H1 (cell line): ENCODE measurements around the gene SRSF2. TPM values are rescaled to one million over a fixed set of nuclear protein-coding genes. Genes with fewer than 3 reads are reported as not detected.

Experiments used
- CTCF ChIA-PET: fragments of 300-600 bp; sonication (Branson Sonifier 250); formaldehyde crosslinking; loops from one replicate; lab custom pipeline; 2021; ENCODE audit not compliant: partially characterized antibody; lab: Charles Lee
- POLR2A ChIA-PET: fragments of 300-600 bp; sonication (Branson Sonifier 250); formaldehyde crosslinking; loops from one replicate; lab custom pipeline; 2021; ENCODE audit warnings: inconsistent platforms; ENCODE audit not compliant: partially characterized antibody; lab: Charles Lee
- DNase-seq, 2 experiments: peaks; one replicate each; pipeline versions ENCODE4 v3.0.0 to v3.0.0-alpha.2; 2010 to 2022; ENCODE audit warnings: low spot score in 2 of 2, low read depth in 1 of 2, mixed read lengths in 1 of 2
- FAIRE-seq: peaks from 2 replicates; lab custom pipeline; 2011; peaks lifted over from hg19 to GRCh38; lab: Jason Lieb, UNC
- H2AFZ ChIP-seq: 2 replicates; pipeline ENCODE4 v1.8.1; 2012; ENCODE audit warnings: low read length, inconsistent platforms
- H2AK5ac ChIP-seq: 2 replicates; pipeline ENCODE4 v1.6.1; 2013; ENCODE audit warnings: low read depth, low read length
- H2BK120ac ChIP-seq: replicated peaks from 2 replicates; pipeline ENCODE3; 2013; ENCODE audit warnings: low read depth, low read length, inconsistent platforms
- H2BK12ac ChIP-seq: 2 replicates; pipeline ENCODE4 v1.6.1; 2013; ENCODE audit warnings: low read depth, low read length
- H2BK15ac ChIP-seq: 2 replicates; pipeline ENCODE4 v1.6.1; 2013; ENCODE audit warnings: low read length
- H2BK20ac ChIP-seq: 2 replicates; pipeline ENCODE4 v1.6.1; 2013; ENCODE audit warnings: low read length
- H2BK5ac ChIP-seq: 2 replicates; pipeline ENCODE4 v1.6.1; 2013; ENCODE audit warnings: low read depth, low read length
- H3K14ac ChIP-seq: 2 replicates; pipeline ENCODE4 v1.6.1; 2013; ENCODE audit warnings: inconsistent platforms; ENCODE audit not compliant: insufficient read length
- H3K18ac ChIP-seq: 2 replicates; pipeline ENCODE4 v1.6.1; 2013; ENCODE audit warnings: low read length; ENCODE audit errors: extremely low read depth
- H3K23ac ChIP-seq: 2 replicates; pipeline ENCODE4 v1.6.1; 2013; ENCODE audit warnings: inconsistent platforms; ENCODE audit not compliant: insufficient read length
- H3K23me2 ChIP-seq: 2 replicates; pipeline ENCODE4 v1.6.1; 2013; ENCODE audit warnings: low read depth, low read length
- H3K27ac ChIP-seq: 2 replicates; pipeline ENCODE4 v1.6.1; 2011; ENCODE audit warnings: low read depth, low read length, inconsistent platforms
- H3K27me3 ChIP-seq, 4 experiments: replicated peaks in 1 of 4; 1 replicate in 1 of 4; 2 replicates in 3 of 4; pipeline versions ENCODE4 v1.6.1 to v1.8.1; 2011 to 2013; ENCODE audit warnings: low read length in 3 of 4, mild to moderate bottlenecking in 3 of 4, inconsistent platforms in 2 of 4, mixed read lengths in 2 of 4, moderate library complexity in 1 of 4; ENCODE audit not compliant: control insufficient read depth in 3 of 4, insufficient read depth in 3 of 4; ENCODE audit errors: extremely low read depth in 1 of 4
- H3K36me3 ChIP-seq, 4 experiments: 2 replicates each; pipeline versions ENCODE4 v1.6.1 to v1.8.1; 2011 to 2013; ENCODE audit warnings: mild to moderate bottlenecking in 4 of 4, low read length in 3 of 4, moderate library complexity in 2 of 4, control low read depth in 1 of 4, inconsistent platforms in 1 of 4; ENCODE audit not compliant: insufficient read depth in 4 of 4, control insufficient read depth in 2 of 4
- H3K4ac ChIP-seq: replicated peaks from 2 replicates; pipeline ENCODE3; 2013; ENCODE audit warnings: low read length, low read depth, mixed read lengths, inconsistent platforms; ENCODE audit not compliant: insufficient read length
- H3K4me1 ChIP-seq, 4 experiments: replicated peaks in 1 of 4; 1 replicate in 1 of 4; 2 replicates in 3 of 4; pipeline versions ENCODE4 v1.6.1 to v1.8.1; 2011 to 2013; ENCODE audit warnings: low read length in 3 of 4, inconsistent platforms in 2 of 4, mixed read lengths in 1 of 4; ENCODE audit not compliant: insufficient read depth in 4 of 4, control insufficient read depth in 3 of 4
- H3K4me2 ChIP-seq, 2 experiments: 2 replicates each; pipeline versions ENCODE4 v1.6.1 to v1.8.1; 2011 to 2013; ENCODE audit warnings: low read depth in 2 of 2, low read length in 2 of 2, control low read depth in 1 of 2, inconsistent platforms in 1 of 2, mild to moderate bottlenecking in 1 of 2; ENCODE audit not compliant: insufficient read depth in 1 of 2
- H3K4me3 ChIP-seq, 4 experiments: fragments of 200-600, 300-600 bp in 1 of 4; sonication (generic), shearing (Covaris generic), sonication (Bioruptor Twin) in 1 of 4; 2 replicates each; pipeline versions ENCODE4 v1.5.1 to v1.8.1; 2011 to 2016; ENCODE audit warnings: low read length in 4 of 4, low read depth in 3 of 4, control low read depth in 2 of 4, inconsistent platforms in 2 of 4, mild to moderate bottlenecking in 2 of 4, mixed read lengths in 1 of 4, moderate library complexity in 1 of 4; ENCODE audit not compliant: insufficient read depth in 2 of 4; ENCODE audit errors: extremely low read depth in 1 of 4
- H3K56ac ChIP-seq: replicated peaks from 2 replicates; pipeline ENCODE3; 2013; ENCODE audit warnings: low read depth, mild to moderate bottlenecking, mixed read lengths, low read length, inconsistent platforms; ENCODE audit not compliant: insufficient read length
- H3K79me1 ChIP-seq: 2 replicates; pipeline ENCODE4 v1.6.1; 2013; ENCODE audit warnings: low read depth, low read length, control low read depth
- H3K79me2 ChIP-seq, 2 experiments: 2 replicates each; pipeline versions ENCODE4 v1.6.1 to v1.8.1; 2012 to 2013; ENCODE audit warnings: low read length in 2 of 2, mild to moderate bottlenecking in 2 of 2, inconsistent platforms in 1 of 2; ENCODE audit not compliant: insufficient read depth in 2 of 2, control insufficient read depth in 1 of 2
- H3K9ac ChIP-seq, 4 experiments: replicated peaks in 1 of 4; 1 replicate in 1 of 4; 2 replicates in 3 of 4; pipeline versions ENCODE4 v1.6.1 to v1.8.1; 2011 to 2013; ENCODE audit warnings: low read depth in 3 of 4, low read length in 3 of 4, control low read depth in 2 of 4, mild to moderate bottlenecking in 2 of 4, moderate library complexity in 2 of 4, inconsistent platforms in 1 of 4; ENCODE audit errors: extremely low read depth in 1 of 4
- H3K9me3 ChIP-seq, 2 experiments: 2 replicates each; pipeline versions ENCODE4 v1.6.1 to v1.8.1; 2012 to 2013; ENCODE audit warnings: mild to moderate bottlenecking in 2 of 2, moderate library complexity in 2 of 2, control low read depth in 1 of 2, inconsistent platforms in 1 of 2, low read depth in 1 of 2, low read length in 1 of 2, mixed read lengths in 1 of 2; ENCODE audit not compliant: insufficient read depth in 2 of 2
- H4K20me1 ChIP-seq, 2 experiments: replicated peaks in 1 of 2; 2 replicates each; pipeline versions ENCODE3 to v1.8.1; 2011 to 2013; ENCODE audit warnings: inconsistent platforms in 2 of 2, low read length in 2 of 2, mild to moderate bottlenecking in 1 of 2; ENCODE audit not compliant: insufficient read depth in 2 of 2, control insufficient read depth in 1 of 2
- H4K5ac ChIP-seq: 2 replicates; pipeline ENCODE4 v1.6.1; 2013; ENCODE audit warnings: low read length, low read depth, mixed read lengths, inconsistent platforms; ENCODE audit not compliant: insufficient read length
- H4K8ac ChIP-seq: 2 replicates; pipeline ENCODE4 v1.8.0; 2013; ENCODE audit warnings: mild to moderate bottlenecking, moderate library complexity, low read length, inconsistent platforms; ENCODE audit not compliant: insufficient read depth; ENCODE audit errors: extremely low read depth
- H4K91ac ChIP-seq: replicated peaks from 2 replicates; pipeline ENCODE3; 2013; ENCODE audit warnings: low read length, mixed read lengths, inconsistent platforms; ENCODE audit not compliant: insufficient read length
- MAFK ChIP-seq: IDR thresholded peaks from 2 replicates; pipeline ENCODE4 v1.6.1; 2012; ENCODE audit warnings: low read depth, mild to moderate bottlenecking, improper control_type of control experiment, low read length
- POLR2A ChIP-seq, 2 experiments: IDR thresholded peaks; 1 replicate in 1 of 2; 2 replicates in 1 of 2; pipeline ENCODE4 v1.6.1; 2011; ENCODE audit warnings: low read depth in 2 of 2, low read length in 2 of 2, mild to moderate bottlenecking in 2 of 2; ENCODE audit errors: control extremely low read depth in 1 of 2
- POLR2AphosphoS5 ChIP-seq: IDR thresholded peaks from 2 replicates; pipeline ENCODE4 v1.6.1; 2011; ENCODE audit warnings: low read depth, low read length
- SAP30 ChIP-seq: fragments of 300-600 bp; sonication (generic); IDR thresholded peaks from 2 replicates; pipeline ENCODE4 v1.7.1; 2012; ENCODE audit warnings: low read length, moderate library complexity, mild to moderate bottlenecking, inconsistent platforms; ENCODE audit not compliant: insufficient read depth, insufficient replicate concordance
- WGBS, 2 experiments: shearing (Covaris generic) in 1 of 2; methylation state at CpG; one replicate each; pipeline versions ENCODE4 v1.1.6 to v1.1.7; 2013 to 2015; ENCODE audit warnings: low lambda C conversion rate in 2 of 2, mixed read lengths in 2 of 2, inconsistent platforms in 1 of 2, low coverage in 1 of 2, missing lambda C conversion rate in 1 of 2; ENCODE audit not compliant: insufficient replicate concordance in 2 of 2, insufficient coverage in 1 of 2, insufficient read length in 1 of 2; ENCODE audit errors: extremely low coverage in 1 of 2, missing lambda C conversion rate in 1 of 2; 5-methylcytosine and 5-hydroxymethylcytosine counted together
- polyA plus RNA-seq, 7 experiments: library from polyadenylated mRNA; depleted of rRNA in 3 of 7; stranded (reverse) in 5 of 7; unstranded in 2 of 7; fragments of >200 nt in 5 of 7; fragments of 200-250 nt in 2 of 7; gene quantifications; 1 replicate in 5 of 7; 2 replicates in 1 of 7; 4 replicates in 1 of 7; pipeline versions ENCODE4 v1.2.1 to v1.2.3, GENCODE V29; 2011 to 2013; ENCODE audit warnings: missing spikeins in 2 of 7, mixed read lengths in 2 of 7
- total RNA-seq: library from RNA; stranded (reverse); fragmentation: NEBNext Ultra II Directional; extraction: Animal tissue kit (Norgen Biotek cat#: 25700); gene quantifications from 2 replicates; pipeline ENCODE4 v1.2.1, GENCODE V29; 2021

Gene SRSF2
- total and polyA plus RNA-seq, 2 of the 8 experiments (the other 6 are each of a cell fraction or from before 2014, with no cell fraction given): 397 to 401 TPM

DNA sequence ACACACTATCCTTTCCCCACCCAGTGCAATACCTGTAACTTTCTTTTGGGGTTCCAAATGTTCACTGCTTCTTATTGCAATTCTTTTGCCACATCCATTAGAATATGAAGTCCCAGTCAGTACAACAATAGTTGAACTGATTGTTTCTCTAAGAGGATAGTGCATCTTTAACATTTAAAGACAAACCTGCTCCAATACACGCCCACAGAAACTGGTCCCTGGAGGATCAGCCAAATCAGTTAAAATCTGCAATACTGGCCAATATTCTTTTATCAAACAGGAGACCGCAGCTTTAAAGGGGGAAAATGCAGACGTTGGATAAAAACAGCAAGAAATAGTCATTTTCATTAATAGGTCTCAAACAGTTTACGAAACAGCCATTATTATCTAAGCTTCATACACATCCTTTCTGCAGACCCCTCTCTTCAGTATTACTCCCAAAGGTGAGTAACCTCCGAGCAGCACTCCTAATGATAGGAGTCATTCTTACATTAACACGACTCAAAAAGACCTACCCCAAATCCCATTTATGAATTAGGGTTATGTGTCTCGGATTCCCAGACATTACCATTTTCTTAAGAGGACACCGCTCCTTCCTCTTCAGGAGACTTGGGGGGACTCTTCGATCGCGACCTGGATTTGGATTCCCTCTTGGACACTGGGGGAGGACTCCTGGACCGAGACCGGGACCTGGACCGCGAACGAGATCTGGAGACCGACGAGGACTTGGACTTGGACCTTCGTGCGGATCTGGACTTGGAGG, 1.4 kb downstream of the SRSF2 start:
- Histone ChIP-seq H3K27ac (peak overlapping the region; percentile 98), H4K20me1 (peaks cover 17% of the 10 kb centered on the region in 2 experiments), H3K79me1 (no peaks in the 10 kb centered on the region), H3K4ac (peak overlapping the region; percentile 44), H3K56ac (peak overlapping the region; percentile 60), H3K9me3 (no peaks in the 10 kb centered on the region), H3K4me2 (peak overlapping the region; percentile 72 to 88), H4K91ac (peak overlapping the region; percentile 76), H2BK5ac (peak overlapping the region; percentile 90), H3K36me3 (peaks cover 15 to 48% (median 36%) of the 10 kb centered on the region in 4 experiments), H3K79me2 (peaks cover 16 to 62% of the 10 kb centered on the region in 2 experiments), H2BK120ac (no peak overlapping the region), H3K9ac (peak overlapping the region; percentile 99 to 100 (median 100)), H2AFZ (no peak overlapping the region), H3K18ac (peak overlapping the region; percentile 84; the same call in 1 of the 2 replicates), H2AK5ac (0 out of 2 replicates have a peak overlapping the region, but pooled peaks have one; percentile 82), H2BK20ac (no peak overlapping the region), H3K14ac (no peak overlapping the region), H3K23me2 (peaks cover 9% of the 10 kb centered on the region; the same call in 1 of the 2 replicates), H3K27me3 (no peaks in the 10 kb centered on the region), H2BK12ac (no peak overlapping the region), H3K23ac (no peak overlapping the region), H3K4me3 (peak overlapping the region; percentile 88 to 100 (median 98)), H4K5ac (peak overlapping the region; percentile 85), H4K8ac (peak overlapping the region; percentile 75), H3K4me1 (peaks cover 3 to 12% (median 7%) of the 10 kb centered on the region in 4 experiments; a peak in 6 of 7 replicates), H2BK15ac (no peak overlapping the region)
- FAIRE-seq (no peak), DNase-seq (no peak)
- 3% methylated on average over 17 of the region's 20 CpGs; no CpG with 5 or more reads in 1 of the 2 experiments for WGBS, 2 experiments
- ChIA-PET CTCF (interaction anchor here (0.6 to 1.8 kb wide), 3 partner anchors 8 to 78 kb away, joined by 3 read pairs; partner anchors contain the start of gene METTL23), POLR2A (interaction anchor here (0.6 to 9.2 kb wide), 19 partner anchors 10 to 510 kb away, joined by 3 to 181 read pairs (median 4); partner anchors contain the start of genes JMJD6, METTL23 and MXRA7)
- TF ChIP-seq SAP30 (peak; percentile 74), POLR2AphosphoS5 (no peak; the same call in 1 of the 2 replicates), POLR2A (IDR thresholded peaks at IDR 0.05; ENCODE audit: control extremely low read depth in 1 of 2, low read depth in 2 of 2, low read length in 2 of 2) (peak in 1 of 2 experiments; percentile 44; a peak in 2 of 3 replicates), MAFK (no peak)
